Fibroblast of gingiva (primary cell): ENCODE results near the gene CFH.
"Not testable (repeated sequence)": the region's sequence is repeated elsewhere in the genome, so short reads cannot be mapped to it uniquely, and the experiment has no call there.

Experiments used
- DNase-seq: peaks from one replicate; pipeline ENCODE4 v3.0.0-alpha.2; 2011; ENCODE audit warnings: low read depth

Gene CFH

DNA sequence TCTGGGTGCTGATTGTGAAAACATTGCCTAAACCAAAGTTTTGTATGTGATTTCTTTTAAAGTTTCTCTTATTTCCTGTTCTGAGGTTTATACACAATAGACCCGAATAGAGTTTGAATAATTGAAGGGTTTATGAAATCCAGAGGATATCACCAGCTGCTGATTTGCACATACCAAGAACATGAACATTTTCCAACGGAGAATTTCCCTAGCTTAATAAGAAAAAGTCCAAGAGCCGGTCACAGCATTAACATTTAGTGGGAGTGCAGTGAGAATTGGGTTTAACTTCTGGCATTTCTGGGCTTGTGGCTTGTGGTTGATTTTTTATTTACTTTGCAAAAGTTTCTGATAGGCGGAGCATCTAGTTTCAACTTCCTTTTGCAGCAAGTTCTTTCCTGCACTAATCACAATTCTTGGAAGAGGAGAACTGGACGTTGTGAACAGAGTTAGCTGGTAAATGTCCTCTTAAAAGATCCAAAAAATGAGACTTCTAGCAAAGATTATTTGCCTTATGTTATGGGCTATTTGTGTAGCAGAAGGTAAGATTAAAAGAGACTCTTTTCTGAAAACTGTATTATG is at the start of gene CFH:
Gene CFH (plus strand): TSS at position 407 of the 579 bp plus-strand sequence. CDS start 75 bp downstream, at position 482.
- peak; percentile 89 for DNase-seq

DNA sequence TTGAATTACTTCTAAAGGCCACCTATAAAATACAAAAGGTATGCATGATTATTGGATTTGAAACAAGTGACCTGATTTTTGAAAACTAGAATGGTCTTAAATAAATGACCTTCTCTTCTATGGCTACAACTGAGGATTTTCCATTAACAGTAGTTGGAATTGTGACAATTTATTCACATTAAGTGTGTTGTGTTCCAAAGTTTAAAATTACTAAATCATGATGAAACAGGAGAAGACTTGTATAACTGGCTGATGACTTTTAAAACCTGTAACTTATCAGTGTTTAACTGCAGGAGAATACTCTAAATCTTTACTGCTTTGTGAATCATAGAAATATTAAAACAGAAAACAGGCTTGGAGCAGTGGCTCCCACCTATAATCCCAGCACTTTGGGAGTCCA is 48.2 kb upstream of the CFH start:
- DNase-seq: no peak

DNA sequence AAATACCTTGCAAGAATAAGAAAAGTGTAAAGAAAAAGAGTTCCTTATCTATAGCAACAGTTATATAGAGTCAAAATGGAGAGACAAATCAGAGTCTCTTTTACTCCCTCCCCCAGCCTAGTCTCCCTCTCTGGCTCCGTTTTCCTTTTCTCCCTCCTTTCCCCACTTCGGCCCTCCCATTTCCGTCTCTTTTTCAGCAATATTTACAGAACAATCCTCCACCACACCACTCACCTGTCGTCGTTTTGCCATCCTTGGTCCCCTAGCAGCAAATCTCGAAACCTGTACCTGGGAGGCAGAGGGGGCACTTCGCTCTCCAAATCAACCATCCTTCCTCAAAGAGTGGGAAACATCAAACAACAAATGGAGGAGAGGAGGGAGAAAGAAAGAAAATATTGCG is 43.9 kb upstream of the CFH start:
- no peak for DNase-seq

DNA sequence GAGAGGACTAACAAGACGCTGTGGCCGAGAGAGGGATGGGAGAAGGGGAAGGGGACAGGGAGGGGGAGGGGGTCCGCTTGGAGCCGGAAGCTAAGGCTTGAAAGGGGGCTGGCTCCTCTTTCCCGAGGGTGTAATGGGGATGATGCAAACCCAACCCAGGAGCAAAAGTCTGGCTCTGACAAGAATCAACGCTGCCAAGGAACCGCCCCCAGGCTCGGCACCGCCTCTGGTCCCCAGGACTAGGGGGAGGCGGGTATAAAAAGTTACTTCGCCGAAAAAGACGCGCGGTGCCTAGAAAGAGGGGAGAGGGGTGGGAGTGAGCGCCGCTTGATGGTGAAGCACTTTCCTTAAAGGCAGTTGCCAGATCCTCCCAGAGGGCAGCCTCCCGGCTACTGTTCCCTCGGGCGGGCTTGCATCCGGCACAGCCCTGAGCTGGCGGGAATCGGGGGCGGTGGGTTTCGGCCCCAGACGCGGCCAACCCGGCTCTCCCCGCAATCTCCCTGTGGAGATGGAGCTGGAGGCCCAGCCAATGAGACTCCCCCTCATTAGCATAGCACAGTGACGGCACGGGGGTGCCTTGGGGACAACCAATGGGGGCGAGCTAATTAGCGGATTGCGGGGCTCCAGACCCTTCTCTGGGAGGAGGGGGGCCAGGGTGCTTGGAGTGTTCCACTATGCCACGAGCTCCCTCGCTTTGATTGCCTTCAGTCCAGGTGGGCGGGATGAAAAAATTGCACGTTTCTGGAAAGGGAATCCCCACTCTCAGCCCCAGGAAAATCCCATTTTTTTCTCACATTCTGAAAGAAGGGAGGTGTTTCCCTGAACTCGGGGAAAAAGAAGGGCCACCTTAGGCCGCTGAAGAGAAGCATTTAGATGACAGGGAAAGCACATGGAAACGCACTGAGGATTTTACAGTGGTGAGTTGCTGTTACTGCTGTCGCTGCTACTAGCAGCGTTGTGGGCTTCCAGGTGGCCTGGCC is 43.2 kb upstream of the CFH start, which contains the start of gene KCNT2:
Gene KCNT2 (minus strand): TSS at position 51 of the 980 bp plus-strand sequence. CDS start 131 bp downstream, outside the sequence.
- DNase-seq: peak; percentile 41

DNA sequence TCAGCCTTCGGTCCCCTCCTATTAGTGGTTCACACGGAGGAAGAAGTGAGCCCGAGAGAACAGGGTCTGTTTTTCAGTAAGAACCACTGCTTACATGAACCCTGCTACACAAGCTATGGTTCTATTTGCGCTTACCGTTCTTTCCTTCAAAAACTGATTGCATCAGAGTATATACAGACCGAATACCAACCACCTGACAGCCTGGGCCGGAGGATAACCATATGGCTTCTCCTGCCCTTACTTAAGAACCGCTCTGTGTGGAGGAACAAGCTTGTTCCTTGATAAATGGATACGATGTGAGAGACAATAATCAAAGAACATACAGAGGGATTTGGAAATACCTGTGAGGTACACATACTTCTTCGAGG is 42.5 kb upstream of the CFH start:
- DNase-seq: no peak

DNA sequence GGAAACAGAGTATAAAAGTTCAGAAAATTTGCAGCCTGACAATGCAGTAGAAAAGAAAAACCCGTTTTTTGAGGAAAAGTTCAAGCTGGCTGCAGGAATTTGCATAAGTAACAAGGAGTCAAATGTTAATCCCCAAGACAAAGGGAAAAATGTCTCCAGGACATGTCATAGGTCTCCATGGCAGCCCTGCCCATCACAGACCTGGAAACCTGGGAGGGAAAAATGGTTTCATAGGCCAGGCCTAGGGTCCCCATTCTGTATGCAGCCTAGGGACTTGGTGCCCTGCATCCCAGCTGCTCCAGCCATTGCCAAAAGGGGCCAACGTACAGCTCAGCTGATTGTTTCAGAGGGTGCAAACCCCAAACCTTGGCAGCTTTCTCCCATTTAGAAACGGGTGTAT is 40.0 kb upstream of the CFH start:
- DNase-seq: no peak

GRCh38 chr1:196619721-196620120 is 32.1 kb upstream of the CFH start:
- DNase-seq: no peak

DNA sequence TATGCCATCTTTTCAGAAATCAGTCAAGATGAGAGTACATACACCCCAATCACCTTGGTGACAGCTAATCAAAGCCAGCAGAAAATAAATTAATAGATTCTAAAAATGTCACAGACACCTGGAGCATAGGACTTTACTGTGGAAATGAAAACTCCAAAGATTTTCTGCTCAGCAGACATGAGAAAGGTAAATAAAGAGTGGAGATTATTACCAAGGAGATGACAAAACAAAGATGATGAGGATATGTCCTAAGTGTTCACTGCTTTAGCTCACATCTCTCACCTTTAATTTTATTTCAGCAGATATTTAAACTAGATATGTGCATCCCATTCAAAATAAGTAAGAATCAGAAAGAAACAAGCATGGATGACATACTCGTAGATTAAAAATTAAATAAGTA is 28.8 kb upstream of the CFH start:
- DNase-seq: no peak

DNA sequence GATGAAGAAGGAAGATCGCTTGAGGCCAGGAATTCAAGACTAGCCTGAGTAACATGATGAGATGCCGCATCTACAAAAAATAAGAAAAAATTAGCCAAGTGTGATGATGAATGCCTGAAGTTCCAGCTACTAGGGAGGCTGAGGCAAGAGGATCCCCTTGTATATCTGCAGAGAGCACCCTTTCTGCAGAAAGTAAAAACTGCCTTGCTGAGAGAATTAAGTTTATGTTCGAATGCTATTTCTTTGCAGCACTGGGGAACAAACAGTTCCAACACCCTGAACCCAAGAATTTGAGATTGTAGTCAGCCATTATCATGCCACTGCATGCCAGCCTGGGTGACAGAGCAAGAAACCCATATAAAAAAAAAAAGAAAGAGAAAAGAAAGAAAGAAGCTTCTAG is 23.0 kb upstream of the CFH start:
- no peak for DNase-seq

- no peak for DNase-seq
Measured at GRCh38 chr1:196637606-196638005, 14.2 kb upstream of the CFH start.

GRCh38 chr1:196638466-196638865 is 13.4 kb upstream of the CFH start:
- no peak for DNase-seq

DNA sequence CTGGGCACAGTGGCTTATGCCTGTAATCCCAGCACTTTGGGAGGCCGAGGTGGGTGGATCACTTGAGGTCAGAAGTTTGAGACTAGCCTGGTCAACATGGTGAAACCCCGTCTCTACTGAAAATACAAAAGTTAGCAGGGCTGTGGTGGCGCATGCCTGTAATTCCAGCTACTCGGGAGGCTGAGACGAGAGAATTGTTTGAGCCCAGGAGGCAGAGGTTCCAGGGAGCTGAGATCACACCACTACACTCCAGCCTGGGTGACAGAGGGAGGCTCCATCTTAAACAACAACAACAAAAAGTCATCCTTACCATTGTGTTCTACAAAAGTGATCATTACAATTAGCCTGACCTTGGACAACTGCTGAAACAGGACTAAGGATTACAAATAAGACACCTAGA is 12.6 kb upstream of the CFH start:
- DNase-seq: not testable (repeated sequence)

DNA sequence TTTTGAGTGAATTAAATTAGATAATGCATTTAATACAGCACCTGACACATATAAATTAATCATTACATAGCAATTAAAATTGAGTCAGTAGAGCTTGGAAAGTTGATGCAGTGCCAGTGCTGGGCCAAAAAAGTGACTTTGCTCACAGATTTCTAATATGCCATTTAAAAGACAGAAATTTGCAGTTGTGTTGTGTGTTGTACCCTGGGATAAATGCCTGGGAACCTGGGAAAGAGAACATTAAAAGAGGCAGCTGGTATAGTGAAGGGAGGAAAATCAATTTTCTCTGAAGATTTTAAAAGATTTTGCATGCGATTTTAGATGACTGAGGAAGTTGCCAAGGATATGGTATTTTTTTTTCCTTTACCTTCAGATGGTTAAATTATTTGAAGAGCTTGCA is 10.9 kb upstream of the CFH start:
- no peak for DNase-seq

- no peak for DNase-seq
Measured at GRCh38 chr1:196649990-196650389, 1.9 kb upstream of the CFH start.

- DNase-seq: no peak
Measured at GRCh38 chr1:196650403-196650802, 1.4 kb upstream of the CFH start.

DNA sequence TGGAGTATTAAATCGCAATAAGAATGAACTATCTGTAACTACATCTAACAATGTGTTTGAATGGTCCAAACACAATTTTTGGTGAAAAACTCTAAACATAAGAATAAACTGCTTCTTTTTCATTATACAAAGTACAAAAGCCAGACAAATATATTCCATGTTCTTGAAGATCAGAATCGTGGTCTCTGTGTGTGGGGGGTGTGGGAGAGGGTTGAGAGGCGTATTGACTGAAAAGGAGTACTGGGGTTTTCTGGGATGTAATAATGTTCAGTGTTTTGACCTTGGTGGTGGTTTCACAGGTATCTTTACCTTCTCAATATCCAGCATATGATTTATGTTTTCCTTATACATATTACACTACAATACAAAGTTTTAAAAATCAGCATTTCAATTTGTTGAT is 764 bp upstream of the CFH start:
- no peak for DNase-seq

- DNase-seq: no peak
Measured at GRCh38 chr1:196654271-196654670, 2.4 kb downstream of the CFH start.

DNA sequence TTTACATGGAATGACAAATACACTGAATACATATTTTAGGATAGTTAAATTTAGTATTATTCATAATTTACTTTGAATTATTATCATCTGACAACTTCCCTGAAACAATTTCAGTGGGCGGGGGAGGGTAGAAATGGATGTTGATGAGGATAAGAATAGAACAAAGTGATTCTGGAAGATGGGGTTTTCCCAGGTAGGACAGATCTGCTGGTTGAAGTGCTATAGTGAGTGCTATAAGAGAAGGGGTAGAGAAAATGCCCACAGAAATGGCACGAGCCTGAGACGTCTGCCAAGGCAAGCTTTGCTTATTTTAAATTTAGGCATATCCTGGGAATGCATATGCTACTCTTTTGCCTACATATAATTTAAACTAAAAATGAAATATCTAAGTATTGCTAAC is 3.2 kb downstream of the CFH start:
- DNase-seq: no peak

DNA sequence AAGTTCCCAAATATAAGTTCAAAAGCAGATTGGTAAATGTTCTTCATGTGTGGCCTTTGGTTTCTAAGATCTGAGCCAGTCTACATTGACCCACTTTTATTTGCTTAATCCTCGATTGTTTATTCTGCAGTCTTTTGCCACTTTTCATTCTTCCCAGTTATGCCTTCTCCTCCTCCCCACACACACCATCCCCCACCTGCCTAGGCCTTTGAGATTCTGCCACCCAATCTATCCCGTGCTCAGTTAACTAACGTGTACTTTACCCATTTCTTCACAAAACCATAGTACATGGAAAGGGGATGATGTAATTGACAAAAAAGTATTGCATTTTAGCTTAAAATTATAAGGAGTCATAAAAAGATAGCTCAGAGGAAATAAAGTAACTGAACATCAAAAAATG is 3.7 kb downstream of the CFH start:
- no peak for DNase-seq

GRCh38 chr1:196659471-196659870 is 7.6 kb downstream of the CFH start:
- DNase-seq: peak; percentile 31

- DNase-seq: no peak
Measured at GRCh38 chr1:196660272-196660671, 8.4 kb downstream of the CFH start.

- peak; percentile 33 for DNase-seq
Measured at GRCh38 chr1:196660852-196661251, 9.0 kb downstream of the CFH start.

- DNase-seq: no peak
Measured at GRCh38 chr1:196661345-196661744, 9.5 kb downstream of the CFH start.
